ENCODE data around the gene NBPF9. TPM values are rescaled to one million over a fixed set of nuclear protein-coding genes. Genes with fewer than 3 reads are reported as not detected.
"Not testable (repeated sequence)": the region's sequence is repeated elsewhere in the genome, so short reads cannot be mapped to it uniquely, and the experiment has no call there.

The NBPF9 gene
- total RNA-seq, 2 donors from 2014 or later: 15.6 to 18.1 TPM

GRCh38 chr1:149018577-149018976 lies 84.8 kb downstream of the NBPF9 start:
- DNase-seq; ATAC-seq; intact Hi-C loops (cut with DNase I, micrococcal nuclease): not testable (repeated sequence)

GRCh38 chr1:149016626-149017025 lies 86.7 kb downstream of the NBPF9 start:
- intact Hi-C loops (cut with DNase I, micrococcal nuclease); ATAC-seq; DNase-seq: not testable (repeated sequence)

- ATAC-seq; intact Hi-C loops (cut with DNase I, micrococcal nuclease): not testable (repeated sequence)
These were observed 87.8 kb downstream of the NBPF9 start for GRCh38 chr1:149015522-149015921.

GRCh38 chr1:149013513-149013912 lies 89.8 kb downstream of the NBPF9 start:
- DNase-seq; ATAC-seq; intact Hi-C loops (cut with DNase I, micrococcal nuclease): not testable (repeated sequence)

More at GRCh38 chr1:149015522-149015921, 87.8 kb downstream of the NBPF9 start:
- not testable (repeated sequence) for DNase-seq

GRCh38 chr1:149012599-149012998 lies 90.8 kb downstream of the NBPF9 start:
- DNase-seq; ATAC-seq; intact Hi-C loops (cut with DNase I, micrococcal nuclease): not testable (repeated sequence)

GRCh38 chr1:149009761-149010160 lies 93.6 kb downstream of the NBPF9 start:
- DNase-seq; ATAC-seq; intact Hi-C loops (cut with DNase I, micrococcal nuclease): not testable (repeated sequence)

- not testable (repeated sequence) for ATAC-seq
These were observed 94.6 kb downstream of the NBPF9 start for GRCh38 chr1:149008769-149009168.

GRCh38 chr1:149008326-149008725 lies 95.0 kb downstream of the NBPF9 start:
- intact Hi-C loops (cut with DNase I, micrococcal nuclease); ATAC-seq: not testable (repeated sequence)

More at GRCh38 chr1:149008769-149009168, 94.6 kb downstream of the NBPF9 start:
- intact Hi-C loops (cut with DNase I, micrococcal nuclease); DNase-seq: not testable (repeated sequence)

More at GRCh38 chr1:149008326-149008725, 95.0 kb downstream of the NBPF9 start:
- DNase-seq: not testable (repeated sequence)

All from left colon (tissue), 2 donors.